Measurements from ENCODE around the gene SCG3.

SCG3 gene

GRCh38 chr15:51724673-51725072, 43.4 kb downstream of the SCG3 start:
- H3K36me3 ChIP-seq (ENCODE audit: control insufficient read depth, insufficient read depth, low read length), result peaks cover 5% of the 10 kb centered on the region
- DNase-seq (ENCODE audit: extremely low read depth, insufficient read length), result no peak
- no peak overlapping the region for H3K4me3 ChIP-seq (replicated peaks; ENCODE audit: low read depth, low read length)
- no peaks in the 10 kb centered on the region for H3K27me3 ChIP-seq (replicated peaks; ENCODE audit: control insufficient read depth, insufficient read depth, low read length)
- TF ChIP-seq CTCF (IDR thresholded peaks at IDR 0.05; ENCODE audit: insufficient read depth, low read length, poor library complexity, severe bottlenecking), result no peak

GRCh38 chr15:51726302-51727073, 45.2 kb downstream of the SCG3 start:
- peak; percentile 60 for DNase-seq (ENCODE audit: extremely low read depth, insufficient read length)
- Histone ChIP-seq H3K27me3 (replicated peaks; ENCODE audit: control insufficient read depth, insufficient read depth, low read length) (no peaks in the 10 kb centered on the region), H3K36me3 (ENCODE audit: control insufficient read depth, insufficient read depth, low read length) (no peaks in the 10 kb centered on the region; the same call in none of the 2 replicates), H3K4me3 (replicated peaks; ENCODE audit: low read depth, low read length) (no peak overlapping the region)
- no peak for TF ChIP-seq CTCF (IDR thresholded peaks at IDR 0.05; ENCODE audit: insufficient read depth, low read length, poor library complexity, severe bottlenecking)

GRCh38 chr15:51727141-51727897, 46.0 kb downstream of the SCG3 start:
- Histone ChIP-seq H3K27me3 (replicated peaks; ENCODE audit: control insufficient read depth, insufficient read depth, low read length) (no peaks in the 10 kb centered on the region), H3K4me3 (replicated peaks; ENCODE audit: low read depth, low read length) (no peak overlapping the region), H3K36me3 (ENCODE audit: control insufficient read depth, insufficient read depth, low read length) (no peaks in the 10 kb centered on the region; the same call in none of the 2 replicates)
- no peak for DNase-seq (ENCODE audit: extremely low read depth, insufficient read length)
- peak; percentile 41 for TF ChIP-seq CTCF (IDR thresholded peaks at IDR 0.05; ENCODE audit: insufficient read depth, low read length, poor library complexity, severe bottlenecking)

- TF ChIP-seq CTCF (IDR thresholded peaks at IDR 0.05; ENCODE audit: insufficient read depth, low read length, poor library complexity, severe bottlenecking), result no peak
- DNase-seq (ENCODE audit: extremely low read depth, insufficient read length), result peak; percentile 78
- Histone ChIP-seq H3K36me3 (ENCODE audit: control insufficient read depth, insufficient read depth, low read length) (no peaks in the 10 kb centered on the region), H3K27me3 (replicated peaks; ENCODE audit: control insufficient read depth, insufficient read depth, low read length) (no peaks in the 10 kb centered on the region), H3K4me3 (replicated peaks; ENCODE audit: low read depth, low read length) (peak overlapping the region; percentile 53)
Observed at GRCh38 chr15:51731549-51732267, 50.4 kb downstream of the SCG3 start.

GRCh38 chr15:51732646-51733045, 51.3 kb downstream of the SCG3 start:
- no peak for DNase-seq (ENCODE audit: extremely low read depth, insufficient read length)

More at GRCh38 chr15:51732646-51733045, 51.3 kb downstream of the SCG3 start:
- H3K36me3 ChIP-seq (ENCODE audit: control insufficient read depth, insufficient read depth, low read length), result no peaks in the 10 kb centered on the region
- no peak overlapping the region for H3K4me3 ChIP-seq (replicated peaks; ENCODE audit: low read depth, low read length)
- no peak for TF ChIP-seq CTCF (IDR thresholded peaks at IDR 0.05; ENCODE audit: insufficient read depth, low read length, poor library complexity, severe bottlenecking)
- no peaks in the 10 kb centered on the region for H3K27me3 ChIP-seq (replicated peaks; ENCODE audit: control insufficient read depth, insufficient read depth, low read length)
